HCT116 (cell line): ENCODE data around the gene SCAF1. TPM values are rescaled to one million over a fixed set of nuclear protein-coding genes. Genes with fewer than 3 reads are reported as not detected.

Experiments used
- ATAC-seq: fragments of 200-7000 bp; cut with Tn5 transposase; 2 replicates; pipeline ENCODE4 v1.9.1; 2020; ENCODE audit warnings: mild to moderate bottlenecking, moderate library complexity
- BruUV-seq: library from RNA; stranded (reverse); fragments of 400-500 nt; replicated peaks from 2 replicates; lab custom pipeline; 2021; lab: Mats Ljungman, UMichigan
- CTCF ChIA-PET: fragments of 300-600 bp; sonication (Branson Sonifier 250); formaldehyde crosslinking; loops from one replicate; lab custom pipeline; 2021; ENCODE audit warnings: antibody characterized with exemption; lab: Charles Lee
- POLR2A ChIA-PET: fragments of 300-600, 350-600 bp; sonication (Branson Sonifier 250); formaldehyde crosslinking; loops from one replicate; lab custom pipeline; 2021; ENCODE audit warnings: antibody characterized with exemption; lab: Charles Lee
- RAD21 ChIA-PET, 2 experiments: fragments of 300-600 bp; sonication (Branson Sonifier 250); formaldehyde crosslinking; loops; one replicate each; lab custom pipeline; 2023; ENCODE audit warnings: low total read pairs in 2 of 2; ENCODE audit not compliant: uncharacterized antibody in 2 of 2, unreplicated experiment in 2 of 2, low non-redundant PET in 1 of 2; lab: Charles Lee
- DNase-seq: peaks from one replicate; pipeline ENCODE4 v3.0.0-alpha.2; 2010; ENCODE audit warnings: low read depth, low spot score
- H2AFZ ChIP-seq: fragments of 200-600 bp; shearing (Covaris generic), sonication (generic); 2 replicates; pipeline ENCODE4 v1.6.1; 2017; ENCODE audit warnings: low read depth, mixed run types, mixed read lengths, antibody characterized with exemption, low read length; ENCODE audit not compliant: poor library complexity, severe bottlenecking
- H3K27ac ChIP-seq: 2 replicates; pipeline ENCODE4 v1.5.1; 2012; ENCODE audit warnings: low read depth, low read length
- H3K27me3 ChIP-seq: fragments of 200-600 bp; sonication (generic); 2 replicates; pipeline ENCODE4 v1.6.1; 2016; ENCODE audit warnings: mixed run types, low read length, mixed read lengths; ENCODE audit not compliant: insufficient read depth
- H3K36me3 ChIP-seq, 2 experiments: fragments of 200-500 bp in 1 of 2; fragments of 200-600 bp in 1 of 2; sonication (Bioruptor generic) in 1 of 2; sonication (generic) in 1 of 2; 2 replicates each; pipeline versions ENCODE4 v1.5.1 to v1.6.1; 2014 to 2016; ENCODE audit warnings: low read length in 2 of 2, inconsistent platforms in 1 of 2, mixed read lengths in 1 of 2, mixed run types in 1 of 2; ENCODE audit not compliant: insufficient read depth in 2 of 2, control insufficient read depth in 1 of 2
- H3K4me1 ChIP-seq, 2 experiments: fragments of 200-600 bp in 1 of 2; sonication (generic) in 1 of 2; 2 replicates each; pipeline versions ENCODE4 v1.5.1 to v1.6.1; 2012 to 2017; ENCODE audit warnings: low read length in 2 of 2, inconsistent platforms in 1 of 2, mild to moderate bottlenecking in 1 of 2, mixed read lengths in 1 of 2, mixed run types in 1 of 2, moderate library complexity in 1 of 2; ENCODE audit not compliant: insufficient read depth in 2 of 2, control insufficient read depth in 1 of 2
- H3K4me2 ChIP-seq: fragments of 200-600 bp; sonication (generic); 2 replicates; pipeline ENCODE4 v1.6.1; 2017; ENCODE audit warnings: mixed run types, low read length, mixed read lengths
- H3K4me3 ChIP-seq, 2 experiments: fragments of 200-600 bp in 1 of 2; sonication (generic) in 1 of 2; replicated peaks in 1 of 2; 2 replicates each; pipeline ENCODE4 v1.5.1; 2011 to 2016; ENCODE audit warnings: low read length in 2 of 2, control low read depth in 1 of 2, low read depth in 1 of 2, mild to moderate bottlenecking in 1 of 2, mixed read lengths in 1 of 2, mixed run types in 1 of 2
- H3K79me2 ChIP-seq: fragments of 200-600 bp; sonication (generic); 2 replicates; pipeline ENCODE4 v1.6.1; 2017; ENCODE audit warnings: mild to moderate bottlenecking, mixed run types, low read length, moderate library complexity, mixed read lengths; ENCODE audit not compliant: insufficient read depth
- H3K9ac ChIP-seq: fragments of 200-600 bp; sonication (generic); 2 replicates; pipeline ENCODE4 v1.6.1; 2016; ENCODE audit warnings: low read length, mixed read lengths
- H3K9me2 ChIP-seq: fragments of 200-600 bp; sonication (generic), shearing (Covaris generic); 2 replicates; pipeline ENCODE4 v1.6.1; 2017; ENCODE audit warnings: mixed run types, mild to moderate bottlenecking, moderate library complexity; ENCODE audit not compliant: insufficient read depth
- H3K9me3 ChIP-seq, 2 experiments: fragments of 200-500 bp in 1 of 2; fragments of 200-600 bp in 1 of 2; sonication (Bioruptor generic) in 1 of 2; sonication (generic) in 1 of 2; 2 replicates each; pipeline ENCODE4 v1.6.1; 2014 to 2017; ENCODE audit warnings: low read length in 2 of 2, mixed read lengths in 2 of 2, inconsistent platforms in 1 of 2, low read depth in 1 of 2, mild to moderate bottlenecking in 1 of 2, mixed run types in 1 of 2, moderate library complexity in 1 of 2; ENCODE audit not compliant: control insufficient read depth in 1 of 2, insufficient read depth in 1 of 2
- H4K20me1 ChIP-seq: fragments of 200-600 bp; sonication (generic), shearing (Covaris generic); 2 replicates; pipeline ENCODE4 v1.6.1; 2017; ENCODE audit warnings: mixed run types, mild to moderate bottlenecking, moderate library complexity; ENCODE audit not compliant: insufficient read depth
- ATF3 ChIP-seq: IDR thresholded peaks from 2 replicates; pipeline ENCODE4 v1.6.1; 2012
- CEBPB ChIP-seq: IDR thresholded peaks from 2 replicates; pipeline ENCODE4 v1.6.1; 2012; ENCODE audit warnings: low read depth
- CTCF ChIP-seq, 3 experiments: fragments of 200-600 bp in 1 of 3; sonication (generic) in 1 of 3; IDR thresholded peaks in 2 of 3; conservative IDR thresholded peaks in 1 of 3; 2 replicates each; pipeline ENCODE4 v1.5.1; 2012 to 2017; ENCODE audit warnings: low read depth in 2 of 3, low read length in 2 of 3, antibody characterized with exemption in 1 of 3, borderline replicate concordance in 1 of 3, control low read depth in 1 of 3, mild to moderate bottlenecking in 1 of 3, mixed read lengths in 1 of 3, mixed run types in 1 of 3, moderate library complexity in 1 of 3; ENCODE audit not compliant: insufficient read depth in 1 of 3
- ELF1 ChIP-seq: IDR thresholded peaks from 2 replicates; pipeline ENCODE4 v1.6.1; 2012; ENCODE audit warnings: low read depth, borderline replicate concordance
- EZH2 ChIP-seq: fragments of 200-600 bp; sonication (generic); IDR thresholded peaks from 2 replicates; pipeline ENCODE4 v1.6.1; 2017; ENCODE audit warnings: antibody characterized with exemption, mixed run types
- FOSL1 ChIP-seq: IDR thresholded peaks from 2 replicates; pipeline ENCODE4 v1.6.1; 2012; ENCODE audit warnings: low read depth
- JUND ChIP-seq: IDR thresholded peaks from 2 replicates; pipeline ENCODE4 v1.6.1; 2012
- MAX ChIP-seq: IDR thresholded peaks from 2 replicates; pipeline ENCODE4 v1.6.1; 2012
- POLR2AphosphoS5 ChIP-seq: IDR thresholded peaks from 2 replicates; pipeline ENCODE4 v1.6.1; 2011; ENCODE audit warnings: mild to moderate bottlenecking, low read depth, low read length, moderate library complexity
- RAD21 ChIP-seq: IDR thresholded peaks from 2 replicates; pipeline ENCODE4 v1.6.1; 2012; ENCODE audit warnings: low read depth, mild to moderate bottlenecking
- REST ChIP-seq: IDR thresholded peaks from 2 replicates; pipeline ENCODE4 v1.6.1; 2012; ENCODE audit warnings: low read depth
- SP1 ChIP-seq: IDR thresholded peaks from 2 replicates; pipeline ENCODE4 v1.6.1; 2012; ENCODE audit warnings: low read depth
- SRF ChIP-seq: IDR thresholded peaks from 2 replicates; pipeline ENCODE4 v1.6.1; 2012; ENCODE audit warnings: low read depth
- TCF7L2 ChIP-seq: IDR thresholded peaks from 2 replicates; pipeline ENCODE4 v1.7.0; 2011; ENCODE audit warnings: borderline replicate concordance, inconsistent platforms; ENCODE audit not compliant: insufficient read depth, insufficient read length; ENCODE audit errors: extremely low read depth
- YY1 ChIP-seq: IDR thresholded peaks from 2 replicates; pipeline ENCODE4 v1.6.1; 2011; ENCODE audit warnings: low read length, low read depth, moderate library complexity, mild to moderate bottlenecking; ENCODE audit not compliant: insufficient replicate concordance; ENCODE audit errors: extremely low read depth
- ZBTB33 ChIP-seq: IDR thresholded peaks from 2 replicates; pipeline ENCODE4 v1.6.1; 2011; ENCODE audit warnings: mild to moderate bottlenecking, low read length, moderate library complexity; ENCODE audit not compliant: insufficient replicate concordance; ENCODE audit errors: extremely low read depth
- ZNF274 ChIP-seq: fragments of 200-500 bp; sonication (Bioruptor generic); IDR thresholded peaks from 2 replicates; pipeline ENCODE4 v1.6.1; 2014; ENCODE audit warnings: mild to moderate bottlenecking, low read depth, low read length, inconsistent platforms
- intact Hi-C: fragments of 100-400 bp; cut with micrococcal nuclease; formaldehyde crosslinking; loops from 2 replicates; pipeline ENCODE4 v1.10.0; 2022
- total RNA-seq: library from RNA; stranded (reverse); gene quantifications from one replicate; pipeline ENCODE4 v1.2.1, GENCODE V29; 2021; ENCODE audit not compliant: unreplicated experiment

The SCAF1 gene
- total RNA-seq, 1 experiment from 2014 or later, result 96.8 TPM

- Histone ChIP-seq H3K79me2 (peaks cover 65% of the 10 kb centered on the region), H3K4me2 (no peak overlapping the region), H3K27ac (no peak overlapping the region), H3K4me3 (no peak overlapping the region), H3K9me3 (no peaks in the 10 kb centered on the region), H3K9ac (no peak overlapping the region), H3K36me3 (peaks cover 26 to 41% of the 10 kb centered on the region in 2 experiments; a peak in 3 of 4 replicates), H2AFZ (no peak overlapping the region), H3K27me3 (no peaks in the 10 kb centered on the region), H3K9me2 (no peaks in the 10 kb centered on the region), H4K20me1 (peaks cover 8% of the 10 kb centered on the region; the same call in 1 of the 2 replicates), H3K4me1 (peaks cover 6 to 21% of the 10 kb centered on the region in 2 experiments; a peak in 3 of 4 replicates)
- no TSS peak for BruUV-seq
- TF ChIP-seq REST (no peak), MAX (no peak), RAD21 (no peak), ZBTB33 (no peak), ATF3 (no peak), YY1 (no peak), EZH2 (no peak), ZNF274 (no peak), JUND (no peak), CTCF (IDR thresholded peaks at IDR 0.05 in 2 of 3, conservative IDR thresholded peaks at IDR 0.05 in 1 of 3; ENCODE audit: borderline replicate concordance in 1 of 3, insufficient read depth in 1 of 3, low read depth in 2 of 3, low read length in 2 of 3) (no peak), POLR2AphosphoS5 (no peak), ELF1 (no peak), SRF (no peak), CEBPB (no peak), FOSL1 (no peak), TCF7L2 (no peak), SP1 (no peak)
- ChIA-PET RAD21 (no interaction called here), CTCF (no interaction called here), POLR2A (no interaction called here)
- intact Hi-C loops, result no loop called here
- no peak for ATAC-seq
- no peak for DNase-seq
Measured at GRCh38 chr19:49596407-49596806, 45.6 kb upstream of the SCAF1 start.
